Glomerular endothelial cell (primary cell): ENCODE measurements around the gene ELAVL3. TPM values are rescaled to one million over a fixed set of nuclear protein-coding genes. Genes with fewer than 3 reads are reported as not detected.
"Not testable (repeated sequence)": the region's sequence is repeated elsewhere in the genome, so short reads cannot be mapped to it uniquely, and the experiment has no call there.

ENCODE experiments used
- DNase-seq: peaks from one replicate; pipeline ENCODE4 v3.0.0-alpha.2; 2011; ENCODE audit warnings: low read depth, low spot score; ENCODE audit errors: extremely low read depth
- total RNA-seq: library from RNA; depleted of rRNA; stranded (reverse); fragments of >200 nt; gene quantifications from 2 replicates; pipeline ENCODE4 v1.2.3, GENCODE V29; 2015

Gene ELAVL3
- total RNA-seq, 1 donor from 2014 or later: not detected

DNA sequence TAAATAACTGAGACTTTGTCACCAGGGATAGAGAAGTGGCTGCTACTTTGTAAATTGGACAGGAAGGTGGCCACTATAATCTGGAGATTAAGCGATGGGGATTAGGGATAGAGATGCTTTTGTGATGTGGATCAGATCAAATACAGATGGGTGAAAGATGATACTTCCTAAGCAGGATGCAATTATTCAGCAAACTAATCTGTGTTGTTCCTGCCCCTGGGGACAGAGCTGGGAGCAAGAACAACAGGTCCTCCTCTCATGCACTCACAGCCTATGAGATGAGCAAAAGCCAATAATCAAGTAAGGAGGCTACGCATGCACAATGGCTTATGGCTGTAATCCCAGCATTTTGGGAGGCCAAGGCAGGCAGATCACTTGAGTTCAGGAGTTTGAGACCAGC, 66.3 kb downstream of the ELAVL3 start:
- DNase-seq: no peak

DNA sequence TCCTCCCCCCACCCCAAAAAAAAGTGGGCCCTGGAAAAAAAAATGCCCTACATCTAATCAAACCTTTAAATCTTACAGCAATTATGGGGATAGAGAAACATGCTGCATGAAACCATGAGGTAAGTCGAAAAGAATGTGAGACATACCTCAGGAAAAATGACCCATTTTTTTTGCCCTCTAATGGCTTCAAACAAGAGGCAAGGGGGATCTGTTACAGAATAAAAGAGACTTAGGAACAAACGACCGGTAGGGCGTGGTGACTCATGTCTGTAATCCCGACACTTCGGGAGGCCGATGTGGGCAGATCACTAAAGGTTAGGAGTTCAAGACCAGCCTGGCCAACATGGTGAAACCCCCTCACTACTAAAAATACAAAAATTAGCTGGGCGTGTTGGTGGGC, 70.2 kb downstream of the ELAVL3 start:
- DNase-seq: no peak

DNA sequence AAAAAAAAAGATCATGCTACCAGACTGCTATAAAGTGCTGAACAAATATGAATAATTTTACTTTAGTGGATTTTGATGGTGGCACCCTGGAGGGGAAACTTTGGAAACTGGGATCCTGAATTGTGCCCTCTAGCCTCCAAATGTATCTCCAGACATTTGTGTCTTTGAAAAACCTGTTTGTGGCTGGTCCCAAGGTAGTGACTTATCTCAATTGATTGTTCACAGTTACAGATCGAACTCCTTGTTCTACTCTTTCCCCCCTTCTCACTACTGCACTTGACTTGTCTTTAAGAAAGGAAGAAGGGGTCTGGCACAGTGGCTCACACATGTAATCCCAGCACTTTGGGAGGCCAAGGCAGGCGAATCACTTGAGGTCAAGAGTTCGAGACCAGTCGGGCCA, 72.3 kb downstream of the ELAVL3 start:
- DNase-seq: no peak

GRCh38 chr19:11406703-11407236, 74.1 kb downstream of the ELAVL3 start:
- DNase-seq: not testable (repeated sequence)

GRCh38 chr19:11405846-11406643, 74.8 kb downstream of the ELAVL3 start:
- no peak for DNase-seq

- DNase-seq: no peak
Measured at GRCh38 chr19:11404588-11405222, 76.1 kb downstream of the ELAVL3 start.

- no peak for DNase-seq
Measured at GRCh38 chr19:11401808-11402543, 78.9 kb downstream of the ELAVL3 start.

Other genes starting within 250 kb of the ELAVL3 start
- gene ANGPTL8, start 241.4 kb downstream of the ELAVL3 start, total RNA-seq: not detected in 2 replicates
- gene DOCK6, start 218.5 kb downstream of the ELAVL3 start, total RNA-seq: 188 and 342 TPM in 2 replicates
- not detected in 2 replicates for gene TSPAN16, start 184.9 kb downstream of the ELAVL3 start, total RNA-seq
- gene RAB3D, start 141.4 kb downstream of the ELAVL3 start, total RNA-seq: 53.6 and 56.6 TPM in 2 replicates
- gene TMEM205, start 134.8 kb downstream of the ELAVL3 start, total RNA-seq: 142 and 244 TPM in 2 replicates
- 21.0 and 31.7 TPM in 2 replicates for gene CCDC159, start 134.5 kb downstream of the ELAVL3 start, total RNA-seq
- gene PLPPR2, start 125.6 kb downstream of the ELAVL3 start, total RNA-seq: 39.3 and 47.7 TPM in 2 replicates
- gene SWSAP1, start 106.4 kb downstream of the ELAVL3 start, total RNA-seq: 1.1 and 4.1 TPM in 2 replicates
- gene EPOR, start 96.7 kb downstream of the ELAVL3 start, total RNA-seq: 17.7 and 32.7 TPM in 2 replicates
- not detected in 2 replicates for gene RGL3, start 61.7 kb downstream of the ELAVL3 start, total RNA-seq
- 0.06 and 1.4 TPM in 2 replicates for gene ODAD3, start 45.9 kb downstream of the ELAVL3 start, total RNA-seq
- gene PRKCSH, start 45.4 kb downstream of the ELAVL3 start, total RNA-seq: 281 and 288 TPM in 2 replicates
- 5.0 and 9.6 TPM in 2 replicates for gene ZNF653, start 24.8 kb upstream of the ELAVL3 start, total RNA-seq
- 24.9 and 25.3 TPM in 2 replicates for gene ECSIT, start 48.1 kb upstream of the ELAVL3 start, total RNA-seq
- gene CNN1, start 57.8 kb upstream of the ELAVL3 start, total RNA-seq: 11.7 and 13.4 TPM in 2 replicates
- 33.8 and 46.7 TPM in 2 replicates for gene ELOF1, start 78.2 kb upstream of the ELAVL3 start, total RNA-seq
- gene ACP5, start 96.6 kb upstream of the ELAVL3 start, total RNA-seq: 1.6 and 1.9 TPM in 2 replicates
- gene ZNF627, start 116.4 kb upstream of the ELAVL3 start, total RNA-seq: 10.2 and 10.4 TPM in 2 replicates